Fibroblast of the aortic adventitia (primary cell): Measurements from ENCODE around the gene PLPP7. TPM values are rescaled to one million over a fixed set of nuclear protein-coding genes. Genes with fewer than 3 reads are reported as not detected.

Source experiments
- DNase-seq: peaks from one replicate; pipeline ENCODE4 v3.0.0-alpha.2; 2010; ENCODE audit warnings: low read depth
- H3K4me3 ChIP-seq: 2 replicates; pipeline ENCODE4 v1.5.1; 2011; ENCODE audit warnings: low read depth, mild to moderate bottlenecking, control low read depth, low read length, moderate library complexity
- CTCF ChIP-seq: IDR thresholded peaks from 2 replicates; pipeline ENCODE4 v1.5.1; 2011; ENCODE audit warnings: mild to moderate bottlenecking, low read length, control low read depth, inconsistent platforms; ENCODE audit not compliant: insufficient read depth
- total RNA-seq: library from RNA; depleted of rRNA; stranded (reverse); fragments of >200 nt; gene quantifications from 2 replicates; pipeline ENCODE4 v1.2.3, GENCODE V29; 2012; ENCODE audit warnings: low replicate concordance

PLPP7 gene
- total RNA-seq, 1 donor: 9.8 TPM

GRCh38 chr9:131282688-131283422 lies 6.7 kb upstream of the PLPP7 start:
- no peak for TF ChIP-seq CTCF

GRCh38 chr9:131284856-131285255 lies 4.7 kb upstream of the PLPP7 start:
- H3K4me3 ChIP-seq: no peak overlapping the region
- TF ChIP-seq CTCF: no peak
- DNase-seq: no peak

More at GRCh38 chr9:131282688-131283422, 6.7 kb upstream of the PLPP7 start:
- no peak for DNase-seq
- no peak overlapping the region for H3K4me3 ChIP-seq

GRCh38 chr9:131287359-131287758 lies 2.2 kb upstream of the PLPP7 start:
- H3K4me3 ChIP-seq: no peak overlapping the region
- no peak for DNase-seq
- no peak for TF ChIP-seq CTCF

GRCh38 chr9:131288217-131288616 lies 1.3 kb upstream of the PLPP7 start:
- DNase-seq: no peak
- TF ChIP-seq CTCF: no peak
- H3K4me3 ChIP-seq: no peak overlapping the region

GRCh38 chr9:131290036-131290766 lies 678 bp downstream of the PLPP7 start:
- peak overlapping the region; percentile 69 for H3K4me3 ChIP-seq
- no peak for TF ChIP-seq CTCF
- peak; percentile 14 for DNase-seq

- no peak for TF ChIP-seq CTCF
- no peak for DNase-seq
- H3K4me3 ChIP-seq: peak overlapping the region; percentile 69
These were observed 1.3 kb downstream of the PLPP7 start for GRCh38 chr9:131290767-131291370.
